GM12875 (cell line): ENCODE results near the gene FAM13A.

Experiments used
- H3K4me3 ChIP-seq: one replicate; pipeline ENCODE4 v1.5.1; 2011; ENCODE audit warnings: low read depth, low read length, control low read depth
- TF ChIP-seq, protein P1 (sequence below): IDR thresholded peaks from 2 replicates; pipeline ENCODE4 v1.5.1; 2011; ENCODE audit warnings: low read depth, mild to moderate bottlenecking, control low read depth, inconsistent platforms, low read length, moderate library complexity, borderline replicate concordance; ENCODE audit not compliant: insufficient read depth

The FAM13A gene

GRCh38 chr4:88828842-88829571 is 228.0 kb downstream of the FAM13A start:
- TF ChIP-seq, protein P1, sequence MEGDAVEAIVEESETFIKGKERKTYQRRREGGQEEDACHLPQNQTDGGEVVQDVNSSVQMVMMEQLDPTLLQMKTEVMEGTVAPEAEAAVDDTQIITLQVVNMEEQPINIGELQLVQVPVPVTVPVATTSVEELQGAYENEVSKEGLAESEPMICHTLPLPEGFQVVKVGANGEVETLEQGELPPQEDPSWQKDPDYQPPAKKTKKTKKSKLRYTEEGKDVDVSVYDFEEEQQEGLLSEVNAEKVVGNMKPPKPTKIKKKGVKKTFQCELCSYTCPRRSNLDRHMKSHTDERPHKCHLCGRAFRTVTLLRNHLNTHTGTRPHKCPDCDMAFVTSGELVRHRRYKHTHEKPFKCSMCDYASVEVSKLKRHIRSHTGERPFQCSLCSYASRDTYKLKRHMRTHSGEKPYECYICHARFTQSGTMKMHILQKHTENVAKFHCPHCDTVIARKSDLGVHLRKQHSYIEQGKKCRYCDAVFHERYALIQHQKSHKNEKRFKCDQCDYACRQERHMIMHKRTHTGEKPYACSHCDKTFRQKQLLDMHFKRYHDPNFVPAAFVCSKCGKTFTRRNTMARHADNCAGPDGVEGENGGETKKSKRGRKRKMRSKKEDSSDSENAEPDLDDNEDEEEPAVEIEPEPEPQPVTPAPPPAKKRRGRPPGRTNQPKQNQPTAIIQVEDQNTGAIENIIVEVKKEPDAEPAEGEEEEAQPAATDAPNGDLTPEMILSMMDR = no peak
- no peak overlapping the region for H3K4me3 ChIP-seq

GRCh38 chr4:88827442-88827841 is 229.5 kb downstream of the FAM13A start:
- TF ChIP-seq, protein P1 = no peak
- no peak overlapping the region for H3K4me3 ChIP-seq

GRCh38 chr4:88826771-88827170 is 230.2 kb downstream of the FAM13A start:
- TF ChIP-seq, protein P1 = no peak
- H3K4me3 ChIP-seq = no peak overlapping the region

DNA sequence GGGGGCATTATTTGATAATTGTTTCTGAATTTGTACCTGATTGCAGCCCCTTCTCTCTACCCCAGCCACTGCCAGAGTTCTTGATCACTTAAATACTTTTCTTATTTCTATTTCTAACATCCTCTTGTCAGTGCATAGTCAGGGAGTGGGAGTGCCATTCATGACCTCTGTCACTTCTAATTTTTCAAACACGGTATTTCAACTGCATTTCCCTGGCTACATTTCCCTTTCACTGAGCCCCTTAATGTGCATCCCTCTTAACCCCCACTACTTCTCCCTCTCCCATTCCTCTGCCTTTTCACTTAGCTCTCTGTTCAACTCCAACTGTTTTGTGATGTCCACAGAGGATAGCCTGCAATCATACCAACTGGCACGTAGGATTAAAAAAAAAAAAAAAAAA is 231.1 kb downstream of the FAM13A start:
- no peak overlapping the region for H3K4me3 ChIP-seq
- TF ChIP-seq, protein P1 = no peak

GRCh38 chr4:88823058-88823919 is 233.7 kb downstream of the FAM13A start:
- H3K4me3 ChIP-seq = peak overlapping the region; percentile 26
- TF ChIP-seq, protein P1 = no peak

DNA sequence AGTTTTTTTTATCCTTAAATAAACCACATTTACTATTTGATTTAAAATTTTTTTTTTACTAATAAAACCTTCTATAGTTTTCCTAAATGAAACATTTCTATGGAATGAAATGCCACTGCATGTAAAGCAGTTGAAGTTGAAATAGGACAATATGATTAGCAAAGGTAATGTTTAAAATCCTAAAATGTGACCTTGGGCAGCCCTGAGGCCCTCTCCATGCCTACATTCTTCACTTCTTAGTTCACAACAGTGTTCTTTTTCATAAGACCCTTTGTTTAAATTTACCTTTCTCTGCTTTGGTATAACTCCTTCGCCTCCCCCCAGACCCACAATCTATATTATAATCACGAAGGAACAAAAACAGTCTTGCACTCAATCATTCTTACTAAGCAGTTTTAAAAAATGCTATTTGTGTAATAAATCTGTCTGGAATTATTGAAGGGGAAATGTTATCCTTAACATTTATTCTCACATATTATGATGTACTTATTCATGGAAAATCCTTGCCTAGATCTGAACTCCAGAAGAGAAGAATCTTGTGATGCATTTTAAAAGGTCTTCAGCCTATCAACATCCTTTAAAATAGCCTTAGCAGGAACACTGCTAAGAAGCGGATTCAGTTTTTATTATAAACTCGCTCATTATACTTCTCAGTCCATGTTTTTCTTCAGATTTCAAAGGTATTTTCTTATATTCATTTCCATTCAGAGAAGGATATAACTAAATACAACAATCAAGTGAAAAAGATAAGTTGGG is 234.8 kb downstream of the FAM13A start:
- no peak overlapping the region for H3K4me3 ChIP-seq
- TF ChIP-seq, protein P1 = no peak

DNA sequence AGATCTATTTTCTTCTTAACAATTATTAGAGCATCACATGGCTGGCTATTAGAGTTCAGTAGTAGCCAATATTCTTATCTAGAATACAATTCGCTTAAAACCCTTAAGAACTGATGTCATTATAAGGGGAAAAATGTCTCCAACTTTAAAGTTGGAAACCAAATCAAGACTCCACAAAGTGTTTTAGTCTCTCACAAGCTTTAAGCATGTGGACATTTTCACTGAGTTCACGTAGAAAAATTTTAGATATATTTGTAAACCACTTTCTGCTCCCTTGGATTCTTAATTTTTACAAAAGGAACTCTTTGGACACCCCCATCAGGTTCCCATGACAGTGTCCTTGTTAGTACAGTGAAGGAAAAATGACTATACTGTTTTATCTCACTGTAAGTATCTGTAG is 235.5 kb downstream of the FAM13A start:
- H3K4me3 ChIP-seq = no peak overlapping the region
- TF ChIP-seq, protein P1 = no peak
